Activated naive CD4-positive, alpha-beta T cell (primary cell): ENCODE results near the gene SEMA3A.
"Not testable (repeated sequence)": the region's sequence is repeated elsewhere in the genome, so short reads cannot be mapped to it uniquely, and the experiment has no call there.

Experiments
- DNase-seq, 4 experiments: peaks; one replicate each; lab custom pipeline; 2025; lab: John Stamatoyannopoulos, UW

SEMA3A gene

GRCh38 chr7:84152995-84153394 is 41.6 kb downstream of the SEMA3A start:
- no peak for DNase-seq

- not testable (repeated sequence) for DNase-seq
Measured at GRCh38 chr7:84150370-84150769, 44.2 kb downstream of the SEMA3A start.

GRCh38 chr7:84149573-84149972 is 45.0 kb downstream of the SEMA3A start:
- no peak for DNase-seq

GRCh38 chr7:84145892-84146291 is 48.7 kb downstream of the SEMA3A start:
- no peak for DNase-seq

- no peak for DNase-seq
Measured at GRCh38 chr7:84144935-84145334, 49.7 kb downstream of the SEMA3A start.

- DNase-seq, result no peak
Measured at GRCh38 chr7:84144480-84144879, 50.1 kb downstream of the SEMA3A start.

GRCh38 chr7:84142726-84143125 is 51.9 kb downstream of the SEMA3A start:
- DNase-seq, result no peak

GRCh38 chr7:84139986-84140729 is 54.4 kb downstream of the SEMA3A start:
- no peak for DNase-seq

GRCh38 chr7:84138411-84138810 is 56.2 kb downstream of the SEMA3A start:
- DNase-seq, result no peak

GRCh38 chr7:84137812-84138211 is 56.8 kb downstream of the SEMA3A start:
- no peak for DNase-seq

GRCh38 chr7:84136809-84137208 is 57.8 kb downstream of the SEMA3A start:
- no peak for DNase-seq

GRCh38 chr7:84136336-84136735 is 58.3 kb downstream of the SEMA3A start:
- no peak for DNase-seq

- DNase-seq, result no peak
Measured at GRCh38 chr7:84134169-84134568, 60.4 kb downstream of the SEMA3A start.

- DNase-seq, result no peak
Measured at GRCh38 chr7:84125654-84126053, 68.9 kb downstream of the SEMA3A start.

- no peak for DNase-seq
Measured at GRCh38 chr7:84123965-84124547, 70.5 kb downstream of the SEMA3A start.

- no peak for DNase-seq
Measured at GRCh38 chr7:84122582-84123360, 71.8 kb downstream of the SEMA3A start.

GRCh38 chr7:84117304-84117703 is 77.3 kb downstream of the SEMA3A start:
- no peak for DNase-seq

- no peak for DNase-seq
Measured at GRCh38 chr7:84113906-84114850, 80.4 kb downstream of the SEMA3A start.

GRCh38 chr7:84113286-84113685 is 81.3 kb downstream of the SEMA3A start:
- no peak for DNase-seq

- DNase-seq, result no peak
Measured at GRCh38 chr7:84112771-84113170, 81.8 kb downstream of the SEMA3A start.

GRCh38 chr7:84111842-84112241 is 82.7 kb downstream of the SEMA3A start:
- DNase-seq, result no peak

- DNase-seq, result no peak
Measured at GRCh38 chr7:84110400-84110799, 84.2 kb downstream of the SEMA3A start.
